Measurements from ENCODE around the gene TRMT11.

TRMT11 gene

DNA sequence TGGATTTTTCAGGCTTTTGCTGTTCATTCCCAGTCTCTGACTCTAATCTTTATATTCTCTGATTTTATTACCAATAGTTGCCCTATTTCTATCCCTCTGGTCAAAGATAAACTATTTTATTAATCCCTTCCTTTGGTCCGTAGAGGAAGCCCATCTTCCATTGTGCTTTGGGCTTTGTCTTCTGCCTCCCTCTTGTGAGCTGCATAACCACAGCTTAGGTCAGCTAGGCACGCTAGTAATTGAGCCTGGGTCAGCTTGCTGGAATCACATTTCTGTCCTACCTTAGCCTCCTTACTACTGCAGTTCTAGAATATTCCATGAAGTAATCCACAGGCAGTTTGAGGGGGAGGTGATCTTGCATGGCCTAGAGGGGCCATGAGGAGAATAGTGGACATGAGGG is 49.4 kb downstream of the TRMT11 start:
- DNase-seq (ENCODE audit: low read depth in 2 of 2): no peak
- H3K4me3 ChIP-seq (replicated peaks in 1 of 2; ENCODE audit: low read depth in 2 of 2, low read length in 2 of 2): no peak overlapping the region
- TF ChIP-seq, protein P1, sequence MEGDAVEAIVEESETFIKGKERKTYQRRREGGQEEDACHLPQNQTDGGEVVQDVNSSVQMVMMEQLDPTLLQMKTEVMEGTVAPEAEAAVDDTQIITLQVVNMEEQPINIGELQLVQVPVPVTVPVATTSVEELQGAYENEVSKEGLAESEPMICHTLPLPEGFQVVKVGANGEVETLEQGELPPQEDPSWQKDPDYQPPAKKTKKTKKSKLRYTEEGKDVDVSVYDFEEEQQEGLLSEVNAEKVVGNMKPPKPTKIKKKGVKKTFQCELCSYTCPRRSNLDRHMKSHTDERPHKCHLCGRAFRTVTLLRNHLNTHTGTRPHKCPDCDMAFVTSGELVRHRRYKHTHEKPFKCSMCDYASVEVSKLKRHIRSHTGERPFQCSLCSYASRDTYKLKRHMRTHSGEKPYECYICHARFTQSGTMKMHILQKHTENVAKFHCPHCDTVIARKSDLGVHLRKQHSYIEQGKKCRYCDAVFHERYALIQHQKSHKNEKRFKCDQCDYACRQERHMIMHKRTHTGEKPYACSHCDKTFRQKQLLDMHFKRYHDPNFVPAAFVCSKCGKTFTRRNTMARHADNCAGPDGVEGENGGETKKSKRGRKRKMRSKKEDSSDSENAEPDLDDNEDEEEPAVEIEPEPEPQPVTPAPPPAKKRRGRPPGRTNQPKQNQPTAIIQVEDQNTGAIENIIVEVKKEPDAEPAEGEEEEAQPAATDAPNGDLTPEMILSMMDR (IDR thresholded peaks at IDR 0.05; ENCODE audit: low read depth, low read length): no peak

DNA sequence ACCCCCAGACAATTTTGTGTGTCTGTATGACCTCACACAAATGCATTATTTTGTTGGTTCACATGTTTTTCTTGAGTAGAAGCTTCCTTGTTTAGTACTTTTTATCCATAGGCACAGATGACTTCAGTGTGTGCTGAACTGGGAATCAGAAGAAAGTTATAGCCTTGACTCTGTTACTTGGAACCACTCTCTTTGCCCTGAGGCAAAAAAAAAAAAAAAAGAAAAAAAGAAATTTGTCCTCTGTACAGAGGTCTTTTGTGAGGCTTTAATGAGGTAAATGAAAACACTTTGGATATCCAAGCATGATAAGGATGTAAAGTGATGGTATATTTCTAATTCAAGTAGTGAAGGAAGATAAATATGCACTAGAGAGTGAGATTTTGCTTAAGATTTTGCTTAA is 51.9 kb downstream of the TRMT11 start:
- TF ChIP-seq, protein P1 (IDR thresholded peaks at IDR 0.05; ENCODE audit: low read depth, low read length): no peak
- DNase-seq (ENCODE audit: low read depth in 2 of 2): no peak
- H3K4me3 ChIP-seq (replicated peaks in 1 of 2; ENCODE audit: low read depth in 2 of 2, low read length in 2 of 2): no peak overlapping the region

DNA sequence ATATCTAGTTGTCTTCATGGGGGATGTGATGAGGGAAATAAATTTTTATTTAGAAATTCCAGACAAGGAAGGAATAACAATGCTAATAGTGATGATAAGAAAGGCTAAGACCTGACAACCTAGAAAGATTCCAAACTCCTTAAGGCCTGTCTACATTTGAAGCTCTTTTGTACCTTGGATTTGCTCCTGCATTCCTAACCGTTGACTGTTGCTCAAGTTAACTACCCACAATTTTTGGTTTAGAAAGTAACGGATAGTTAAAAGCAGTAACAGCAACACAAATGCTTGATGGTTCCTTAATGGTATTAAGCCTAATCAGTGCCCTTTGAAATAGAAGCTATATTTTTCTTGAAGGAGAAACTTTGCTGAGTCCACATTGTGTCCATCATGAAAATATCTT is 52.9 kb downstream of the TRMT11 start:
- DNase-seq (ENCODE audit: low read depth in 2 of 2): peak; percentile 45 to 63
- no peak overlapping the region for H3K4me3 ChIP-seq (replicated peaks in 1 of 2; ENCODE audit: low read depth in 2 of 2, low read length in 2 of 2)
- TF ChIP-seq, protein P1 (IDR thresholded peaks at IDR 0.05; ENCODE audit: low read depth, low read length): no peak

DNA sequence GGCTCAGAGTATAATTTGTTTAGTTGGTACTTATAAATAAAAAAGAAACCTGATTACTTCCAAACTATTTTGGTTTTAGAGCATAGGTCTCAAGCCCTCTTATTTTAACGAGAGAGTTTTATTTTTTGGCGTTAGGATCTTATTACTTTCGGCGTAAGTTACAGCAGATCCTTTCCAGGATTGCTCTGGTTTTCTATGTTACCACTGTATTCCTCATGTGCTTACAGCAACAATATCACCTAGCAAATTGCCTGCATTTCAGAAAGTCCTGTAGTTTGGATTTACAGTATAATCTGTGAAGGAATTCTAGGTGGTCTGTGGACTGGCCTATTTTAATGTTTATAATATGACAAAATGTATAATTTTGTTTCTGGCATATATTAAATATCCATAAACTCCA is 54.1 kb downstream of the TRMT11 start:
- TF ChIP-seq, protein P1 (IDR thresholded peaks at IDR 0.05; ENCODE audit: low read depth, low read length): no peak
- no peak overlapping the region for H3K4me3 ChIP-seq (replicated peaks in 1 of 2; ENCODE audit: low read depth in 2 of 2, low read length in 2 of 2)

DNA sequence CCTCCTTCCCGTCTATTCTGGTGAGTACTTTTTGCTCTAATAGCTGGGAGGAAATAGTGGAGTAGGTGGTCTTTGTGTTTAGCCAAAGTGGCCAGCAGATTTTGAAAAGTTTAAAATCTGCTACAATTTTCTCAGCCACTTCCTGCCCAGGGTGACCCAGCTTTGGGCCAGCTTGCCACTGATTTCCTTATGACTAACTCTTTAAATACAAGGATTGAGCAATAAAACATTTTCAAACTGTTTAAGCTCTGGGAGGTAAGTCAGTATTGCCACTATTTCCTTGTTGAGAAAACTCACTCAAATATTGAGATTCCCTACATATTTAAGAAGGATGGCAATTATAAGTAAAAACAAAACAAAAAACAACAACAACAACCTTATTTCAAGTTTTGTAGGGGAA is 54.5 kb downstream of the TRMT11 start:
- no peak overlapping the region for H3K4me3 ChIP-seq (replicated peaks in 1 of 2; ENCODE audit: low read depth in 2 of 2, low read length in 2 of 2)
- TF ChIP-seq, protein P1 (IDR thresholded peaks at IDR 0.05; ENCODE audit: low read depth, low read length): no peak
- peak; percentile 78 to 84 for DNase-seq (ENCODE audit: low read depth in 2 of 2)

More for the DNA sequence above, 54.1 kb downstream of the TRMT11 start:
- peak in 1 of 2 donors; percentile 18 for DNase-seq (ENCODE audit: low read depth in 2 of 2)

DNA sequence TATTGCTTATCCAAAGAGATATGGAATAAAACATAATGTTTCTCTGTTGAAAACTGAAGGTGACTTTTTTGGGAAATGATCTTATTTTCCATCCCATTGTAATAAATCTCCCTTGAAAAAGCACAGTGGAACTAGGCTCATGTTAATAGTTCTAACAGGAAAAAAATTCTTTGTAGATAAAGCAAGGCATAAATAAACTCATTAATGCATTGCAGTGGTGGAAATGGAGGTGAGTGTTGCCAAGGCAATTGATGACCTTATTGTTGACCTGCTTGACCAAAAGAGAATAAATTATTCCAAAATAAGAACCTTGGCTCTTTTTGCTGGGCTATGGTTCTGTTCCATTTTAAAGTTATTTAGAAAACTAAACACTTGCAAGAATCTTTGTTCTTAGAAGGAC is 55.2 kb downstream of the TRMT11 start:
- H3K4me3 ChIP-seq (replicated peaks in 1 of 2; ENCODE audit: low read depth in 2 of 2, low read length in 2 of 2): no peak overlapping the region
- TF ChIP-seq, protein P1 (IDR thresholded peaks at IDR 0.05; ENCODE audit: low read depth, low read length): no peak
- DNase-seq (ENCODE audit: low read depth in 2 of 2): no peak

DNA sequence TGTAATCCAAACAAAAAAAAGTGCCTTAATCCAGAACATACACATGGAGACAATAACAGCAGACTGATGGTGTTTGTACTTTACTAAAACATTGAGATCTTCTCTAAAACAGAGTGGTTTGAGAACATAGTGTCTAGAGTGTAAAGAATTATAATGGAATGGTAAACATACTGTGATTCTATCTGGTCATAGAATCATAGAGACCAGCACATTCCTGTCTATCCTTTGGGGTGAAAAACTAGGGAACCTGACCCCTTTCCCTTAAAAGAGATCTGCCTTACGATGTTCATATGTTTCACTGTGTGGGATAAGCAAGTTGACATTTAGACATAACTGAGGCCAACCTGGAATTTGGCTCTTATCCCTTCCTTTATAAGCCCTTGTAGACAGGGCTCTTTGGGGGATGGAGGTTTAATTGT is 55.7 kb downstream of the TRMT11 start:
- no peak overlapping the region for H3K4me3 ChIP-seq (replicated peaks in 1 of 2; ENCODE audit: low read depth in 2 of 2, low read length in 2 of 2)
- TF ChIP-seq, protein P1 (IDR thresholded peaks at IDR 0.05; ENCODE audit: low read depth, low read length): no peak
- DNase-seq (ENCODE audit: low read depth in 2 of 2): no peak
